Gastrocnemius medialis (tissue), 4 donors: ENCODE data around the gene GAGE10. TPM values are rescaled to one million over a fixed set of nuclear protein-coding genes. Genes with fewer than 3 reads are reported as not detected.
"Not testable (repeated sequence)": the region's sequence is repeated elsewhere in the genome, so short reads cannot be mapped to it uniquely, and the experiment has no call there.

Experiments
- ATAC-seq, 2 donors: fragments of 150-250 bp; one replicate each; pipeline ENCODE4 v1.9.1; 2016
- DNase-seq, 2 donors: peaks; one replicate each; pipeline ENCODE4 v3.0.0-alpha.2; 2019
- H3K27ac ChIP-seq, 4 donors: fragments of 200-600 bp; sonication (generic); 1 replicate in 1 of 4; 2 replicates in 3 of 4; pipeline ENCODE4 v1.5.1; 2016 to 2018; ENCODE audit warnings: mild to moderate bottlenecking in 2 of 4, moderate library complexity in 1 of 4
- H3K27me3 ChIP-seq, 3 donors: fragments of 200-600 bp; sonication (generic) in 2 of 3; 1 replicate in 1 of 3; 2 replicates in 2 of 3; pipeline versions ENCODE4 v1.5.1 to v1.6.0; 2016 to 2019; ENCODE audit warnings: mild to moderate bottlenecking in 1 of 3, moderate library complexity in 1 of 3
- H3K36me3 ChIP-seq, 2 donors: fragments of 200-600 bp; sonication (generic) in 1 of 2; one replicate each; pipeline ENCODE4 v1.5.1; 2017 to 2018
- H3K4me1 ChIP-seq, 2 donors: fragments of 200-600 bp; sonication (generic) in 1 of 2; one replicate each; pipeline ENCODE4 v1.5.1; 2016 to 2017; ENCODE audit warnings: mild to moderate bottlenecking in 2 of 2
- H3K4me3 ChIP-seq, 4 donors: fragments of 200-600 bp; sonication (generic) in 3 of 4; 1 replicate in 1 of 4; 2 replicates in 3 of 4; pipeline ENCODE4 v1.5.1; 2016 to 2019; ENCODE audit warnings: mild to moderate bottlenecking in 2 of 4
- H3K9me3 ChIP-seq, 3 donors: fragments of 200-600 bp; sonication (generic) in 2 of 3; 1 replicate in 1 of 3; 2 replicates in 2 of 3; pipeline ENCODE4 v1.5.1; 2016 to 2019
- CTCF ChIP-seq, 5 experiments: fragments of 450-650 bp in 3 of 5; fragments of 200-600 bp in 2 of 5; sonication (generic) in 2 of 5; IDR thresholded peaks in 4 of 5; conservative IDR thresholded peaks in 1 of 5; 1 replicate in 4 of 5; 2 replicates in 1 of 5; pipeline ENCODE4 v1.5.1; 2016 to 2019; ENCODE audit warnings: antibody characterized with exemption in 5 of 5, mild to moderate bottlenecking in 3 of 5, moderate library complexity in 3 of 5
- POLR2A ChIP-seq, 2 donors: fragments of 450-650 bp; IDR thresholded peaks; one replicate each; pipeline ENCODE4 v1.6.1; 2017; ENCODE audit warnings: antibody characterized with exemption in 2 of 2, mild to moderate bottlenecking in 2 of 2, moderate library complexity in 2 of 2
- in situ Hi-C, 4 donors: fragments of 200-750 bp; cut with MboI; loops; one replicate each; pipeline versions ENCODE4 v1.15.0 to v1.8.0; 2017; ENCODE audit warnings: low sequenced_read_pairs in 4 of 4
- intact Hi-C: fragments of 100-400 bp; cut with DNase I; formaldehyde crosslinking; loops from one replicate; pipeline ENCODE4 v1.15.1; 2023; ENCODE audit warnings: low total_unique reads
- total RNA-seq, 4 donors: library from RNA; depleted of rRNA; stranded (reverse); fragments of >200 nt; gene quantifications; one replicate each; pipeline versions ENCODE4 v1.1.0 to v1.2.3, GENCODE V29; 2016

Gene GAGE10
- total RNA-seq, 4 donors from 2014 or later: not detected

DNA sequence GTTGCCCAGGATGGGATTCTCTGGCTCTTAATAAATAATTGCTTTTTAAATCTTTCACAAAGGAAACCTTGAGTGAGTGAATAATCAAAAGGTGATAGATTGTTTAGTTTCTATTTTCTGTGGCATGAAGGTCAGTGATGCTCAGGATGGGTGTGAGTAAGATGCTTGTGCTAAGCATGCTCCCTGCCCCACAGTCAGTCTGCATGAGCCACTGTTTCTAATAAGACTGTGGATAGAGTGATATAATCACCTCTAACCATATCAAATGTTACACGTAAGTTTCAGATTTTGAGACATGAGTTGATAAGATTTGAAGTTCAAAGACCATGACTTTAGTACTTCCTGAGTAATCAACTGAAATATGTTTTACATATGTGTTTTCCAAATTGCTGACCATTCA is 2.7 kb upstream of the GAGE10 start:
- Histone ChIP-seq H3K4me1 (no peaks in the 10 kb centered on the region), H3K27ac (no peak overlapping the region), H3K9me3 (no peaks in the 10 kb centered on the region), H3K27me3 (no peaks in the 10 kb centered on the region), H3K36me3 (no peaks in the 10 kb centered on the region), H3K4me3 (no peak overlapping the region)
- in situ Hi-C loops (no loop called here), intact Hi-C loops (no loop called here)
- TF ChIP-seq POLR2A (IDR thresholded peaks at IDR 0.05) (no peak), CTCF (IDR thresholded peaks at IDR 0.05 in 4 of 5, conservative IDR thresholded peaks at IDR 0.05 in 1 of 5) (no peak)
- no peak for DNase-seq
- ATAC-seq: no peak

DNA sequence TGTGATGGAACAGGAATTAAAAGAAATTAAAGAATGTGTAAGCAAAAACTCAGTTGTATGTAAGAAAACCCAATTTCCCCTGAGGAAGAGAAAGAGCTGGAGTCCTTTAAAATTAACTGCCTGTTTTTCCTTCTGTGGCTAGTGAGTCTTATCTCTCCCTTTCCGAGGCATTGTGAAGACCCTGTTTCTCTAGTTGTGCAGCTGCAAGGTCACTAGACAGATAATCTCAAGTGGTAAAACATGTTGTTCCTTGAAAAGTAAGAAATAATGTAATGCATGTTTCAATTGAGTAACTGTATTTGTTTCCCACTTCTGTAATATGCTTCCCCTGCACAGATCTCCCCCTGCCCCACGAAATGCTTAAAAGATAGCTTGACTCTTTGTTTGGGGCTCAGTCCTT is 4.3 kb downstream of the GAGE10 start:
- intact Hi-C loops, in situ Hi-C loops, ATAC-seq: not testable (repeated sequence)

GRCh38 chrX:49308604-49309269 is 5.3 kb downstream of the GAGE10 start:
- DNase-seq (no peak), ATAC-seq (peak in 1 of 2 donors; percentile 70)
- H3K4me1 ChIP-seq: no peaks in the 10 kb centered on the region
- in situ Hi-C loops (no loop called here), intact Hi-C loops (no loop called here)
- H3K27me3 ChIP-seq: no peaks in the 10 kb centered on the region
- no peaks in the 10 kb centered on the region for H3K36me3 ChIP-seq
- H3K4me3 ChIP-seq: peak overlapping the region; percentile 42 to 61 (median 48)
- peak overlapping the region; percentile 29 to 61 (median 44) for H3K27ac ChIP-seq
- TF ChIP-seq POLR2A (IDR thresholded peaks at IDR 0.05) (no peak), CTCF (IDR thresholded peaks at IDR 0.05 in 4 of 5, conservative IDR thresholded peaks at IDR 0.05 in 1 of 5) (no peak)
- no peaks in the 10 kb centered on the region for H3K9me3 ChIP-seq

More for the DNA sequence above, 4.3 kb downstream of the GAGE10 start:
- not testable (repeated sequence) for H3K4me3 ChIP-seq, H3K27me3 ChIP-seq, DNase-seq, H3K36me3 ChIP-seq, H3K27ac ChIP-seq, H3K9me3 ChIP-seq, H3K4me1 ChIP-seq

- Histone ChIP-seq H3K4me1 (no peaks in the 10 kb centered on the region), H3K27me3 (no peaks in the 10 kb centered on the region), H3K36me3 (no peaks in the 10 kb centered on the region), H3K9me3 (no peaks in the 10 kb centered on the region), H3K4me3 (peak overlapping the region; percentile 42 to 61 (median 48)), H3K27ac (peak overlapping the region; percentile 29 to 61 (median 44))
- ATAC-seq (peak in 1 of 2 donors; percentile 51), DNase-seq (no peak)
- in situ Hi-C loops: no loop called here
- intact Hi-C loops: no loop called here
- TF ChIP-seq CTCF (IDR thresholded peaks at IDR 0.05 in 4 of 5, conservative IDR thresholded peaks at IDR 0.05 in 1 of 5) (no peak), POLR2A (IDR thresholded peaks at IDR 0.05) (no peak)
These were observed 6.0 kb downstream of the GAGE10 start for GRCh38 chrX:49309401-49309981.

- DNase-seq: no peak
- intact Hi-C loops (no loop called here), in situ Hi-C loops (no loop called here)
- Histone ChIP-seq H3K4me1 (no peaks in the 10 kb centered on the region), H3K9me3 (no peaks in the 10 kb centered on the region), H3K36me3 (no peaks in the 10 kb centered on the region), H3K27ac (no peak overlapping the region), H3K4me3 (peak overlapping the region in 3 of 4 donors; percentile 47 to 61 (median 48)), H3K27me3 (no peaks in the 10 kb centered on the region)
- no peak for ATAC-seq
- TF ChIP-seq CTCF (IDR thresholded peaks at IDR 0.05 in 4 of 5, conservative IDR thresholded peaks at IDR 0.05 in 1 of 5): no peak
- TF ChIP-seq POLR2A (IDR thresholded peaks at IDR 0.05): no peak
These were observed 6.9 kb downstream of the GAGE10 start for GRCh38 chrX:49310371-49310770.
